Measurements from ENCODE around the gene PPP3CA.
"Not testable (repeated sequence)": the region's sequence is repeated elsewhere in the genome, so short reads cannot be mapped to it uniquely, and the experiment has no call there.

PPP3CA gene

DNA sequence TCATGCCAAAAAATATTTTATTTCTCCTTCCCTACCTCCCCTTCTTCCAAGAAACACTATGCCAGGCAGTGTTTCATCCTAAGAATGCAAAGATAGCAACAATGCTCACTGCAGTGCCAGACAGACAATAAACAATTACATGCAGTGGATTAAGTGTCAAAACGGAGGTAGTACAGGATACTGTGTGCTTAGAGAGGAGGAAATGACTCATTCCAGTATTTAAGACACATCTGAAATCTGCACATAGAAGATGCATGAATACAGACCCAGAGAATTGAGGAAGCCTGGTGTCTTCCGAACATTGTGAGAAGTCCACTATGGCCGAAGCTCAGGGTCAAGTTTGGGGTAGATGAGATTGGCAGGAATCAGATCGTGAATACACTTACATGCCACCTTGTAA, 326.4 kb downstream of the PPP3CA start:
- peaks cover 36% of the 10 kb centered on the region for H3K4me1 Mint-ChIP-seq
- H3K27me3 Mint-ChIP-seq = no peaks in the 10 kb centered on the region
- H3K27ac Mint-ChIP-seq = peak overlapping the region; percentile 73
- H3K4me3 Mint-ChIP-seq = peak overlapping the region; percentile 6
- H3K9me3 Mint-ChIP-seq = no peaks in the 10 kb centered on the region
- H3K36me3 Mint-ChIP-seq = no peaks in the 10 kb centered on the region

DNA sequence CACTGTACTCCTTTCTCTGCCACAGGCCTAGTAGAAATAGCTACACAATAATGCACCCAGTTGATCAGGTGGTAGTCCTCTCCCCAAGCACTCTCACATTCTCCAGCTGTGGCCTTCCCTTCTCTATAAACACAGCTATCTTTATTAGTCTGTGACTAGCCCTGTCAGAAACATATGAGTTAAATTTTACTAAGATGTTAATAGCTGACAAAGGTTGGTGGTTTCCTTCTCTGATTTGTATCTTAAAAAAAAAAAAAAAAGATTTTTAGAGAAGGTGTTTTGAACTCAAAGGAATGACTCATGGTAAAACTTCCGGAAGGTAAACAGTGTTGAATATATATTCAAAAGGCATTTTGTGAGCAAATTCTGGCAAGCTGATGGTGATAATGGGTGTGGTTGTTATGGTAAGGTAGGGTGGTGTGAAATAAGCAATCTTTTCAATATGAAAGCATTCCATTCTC, 327.4 kb downstream of the PPP3CA start:
- Mint-ChIP-seq H3K36me3 (no peaks in the 10 kb centered on the region), H3K27ac (peak overlapping the region; percentile 86), H3K9me3 (no peaks in the 10 kb centered on the region), H3K27me3 (no peaks in the 10 kb centered on the region), H3K4me3 (peak overlapping the region; percentile 3), H3K4me1 (peaks cover 36% of the 10 kb centered on the region)

DNA sequence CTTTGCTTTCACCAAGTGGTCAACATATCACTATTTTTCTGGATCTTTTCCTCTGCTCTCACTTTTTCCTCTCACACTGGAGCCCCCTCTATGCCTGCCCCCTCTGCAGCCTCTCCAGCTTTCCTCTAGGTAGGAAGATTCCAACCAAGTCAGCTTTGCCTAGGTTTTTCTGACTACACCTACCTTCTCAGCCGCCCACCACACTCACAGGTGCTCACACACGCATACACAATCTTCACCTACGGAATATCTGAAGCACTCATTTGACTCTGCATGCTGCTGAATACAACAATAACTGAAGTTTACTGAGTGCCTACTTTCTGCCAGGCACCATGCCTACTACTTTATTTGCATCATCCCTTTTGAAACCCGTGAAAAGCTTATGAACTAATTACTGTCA, 328.0 kb downstream of the PPP3CA start:
- Mint-ChIP-seq H3K27me3 (no peaks in the 10 kb centered on the region), H3K4me3 (peak overlapping the region; percentile 9), H3K9me3 (no peaks in the 10 kb centered on the region), H3K27ac (peak overlapping the region; percentile 26), H3K36me3 (no peaks in the 10 kb centered on the region), H3K4me1 (peaks cover 36% of the 10 kb centered on the region)

GRCh38 chr4:101018836-101019235, 328.5 kb downstream of the PPP3CA start:
- Mint-ChIP-seq H3K36me3 (no peaks in the 10 kb centered on the region), H3K4me3 (no peak overlapping the region), H3K4me1 (peaks cover 36% of the 10 kb centered on the region), H3K27ac (no peak overlapping the region), H3K27me3 (no peaks in the 10 kb centered on the region), H3K9me3 (no peaks in the 10 kb centered on the region)

GRCh38 chr4:101014417-101014816, 332.9 kb downstream of the PPP3CA start:
- Mint-ChIP-seq H3K27me3 (no peaks in the 10 kb centered on the region), H3K4me3 (no peak overlapping the region), H3K9me3 (no peaks in the 10 kb centered on the region), H3K4me1 (peaks cover 8% of the 10 kb centered on the region), H3K27ac (no peak overlapping the region), H3K36me3 (no peaks in the 10 kb centered on the region)

- H3K36me3 Mint-ChIP-seq = no peaks in the 10 kb centered on the region
- no peaks in the 10 kb centered on the region for H3K27me3 Mint-ChIP-seq
Measured at GRCh38 chr4:101010987-101011386, 336.3 kb downstream of the PPP3CA start.

GRCh38 chr4:101009471-101009870, 337.9 kb downstream of the PPP3CA start:
- H3K9me3 Mint-ChIP-seq = peaks cover 6% of the 10 kb centered on the region
- no peaks in the 10 kb centered on the region for H3K27me3 Mint-ChIP-seq
- H3K27ac Mint-ChIP-seq = no peak overlapping the region
- no peak overlapping the region for H3K4me3 Mint-ChIP-seq
- no peaks in the 10 kb centered on the region for H3K36me3 Mint-ChIP-seq
- no peaks in the 10 kb centered on the region for H3K4me1 Mint-ChIP-seq

More at GRCh38 chr4:101010987-101011386, 336.3 kb downstream of the PPP3CA start:
- Mint-ChIP-seq H3K27ac (no peak overlapping the region), H3K9me3 (no peaks in the 10 kb centered on the region), H3K4me3 (no peak overlapping the region), H3K4me1 (no peaks in the 10 kb centered on the region)

DNA sequence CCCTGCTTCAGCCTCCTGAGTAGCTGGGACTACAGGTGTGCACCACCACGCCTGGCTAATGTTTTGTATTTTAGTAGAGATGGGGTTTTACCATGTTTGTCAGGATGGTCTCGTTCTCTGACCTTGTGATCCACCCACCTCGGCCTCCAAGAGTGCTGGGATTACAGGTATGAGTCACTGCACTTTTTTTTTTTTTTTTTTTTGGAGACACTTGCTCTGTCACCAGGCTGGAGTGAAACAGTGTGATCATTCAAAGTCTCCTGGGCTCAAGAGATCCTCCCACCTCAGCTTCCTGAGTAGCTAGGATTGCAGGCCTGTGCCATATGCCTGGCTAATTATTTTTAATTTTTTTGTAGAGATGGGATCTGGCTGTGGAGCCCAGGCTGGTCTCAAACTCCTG, 338.8 kb downstream of the PPP3CA start:
- Mint-ChIP-seq H3K9me3 (peaks cover 6% of the 10 kb centered on the region), H3K27ac (no peak overlapping the region), H3K4me3 (no peak overlapping the region)

DNA sequence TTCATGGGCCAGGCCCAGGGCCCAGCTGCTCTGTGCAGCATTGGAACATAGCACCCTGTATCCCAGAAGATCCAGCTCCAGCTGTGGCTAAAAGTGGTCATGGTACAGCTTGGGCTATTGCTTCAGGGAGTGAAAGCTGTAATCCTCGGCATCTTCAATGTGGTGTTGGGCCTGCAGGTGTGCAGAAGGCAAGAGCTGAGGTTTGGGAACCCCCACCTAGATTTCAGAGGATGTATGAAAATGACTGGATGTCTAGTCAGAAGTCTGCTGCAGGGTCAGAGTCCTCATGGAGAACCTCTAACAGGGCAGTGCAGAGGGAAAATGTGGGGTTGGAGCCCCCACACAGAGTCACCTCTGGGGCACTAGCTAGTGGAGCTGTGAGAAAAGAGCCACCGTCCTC, 341.7 kb downstream of the PPP3CA start:
- H3K27ac Mint-ChIP-seq = no peak overlapping the region
- no peak overlapping the region for H3K4me3 Mint-ChIP-seq
- H3K4me1 Mint-ChIP-seq = peaks cover under 1% of the 10 kb centered on the region
- no peaks in the 10 kb centered on the region for H3K27me3 Mint-ChIP-seq
- no peaks in the 10 kb centered on the region for H3K36me3 Mint-ChIP-seq
- H3K9me3 Mint-ChIP-seq = peaks cover 12% of the 10 kb centered on the region

More for the DNA sequence above, 338.8 kb downstream of the PPP3CA start:
- H3K27me3 Mint-ChIP-seq = no peaks in the 10 kb centered on the region
- no peaks in the 10 kb centered on the region for H3K36me3 Mint-ChIP-seq
- H3K4me1 Mint-ChIP-seq = no peaks in the 10 kb centered on the region

- Mint-ChIP-seq H3K27me3 (no peaks in the 10 kb centered on the region), H3K4me1 (peaks cover 7% of the 10 kb centered on the region), H3K4me3 (no peak overlapping the region), H3K36me3 (no peaks in the 10 kb centered on the region), H3K9me3 (peaks cover 12% of the 10 kb centered on the region), H3K27ac (no peak overlapping the region)
Measured at GRCh38 chr4:101000496-101000895, 346.8 kb downstream of the PPP3CA start.

DNA sequence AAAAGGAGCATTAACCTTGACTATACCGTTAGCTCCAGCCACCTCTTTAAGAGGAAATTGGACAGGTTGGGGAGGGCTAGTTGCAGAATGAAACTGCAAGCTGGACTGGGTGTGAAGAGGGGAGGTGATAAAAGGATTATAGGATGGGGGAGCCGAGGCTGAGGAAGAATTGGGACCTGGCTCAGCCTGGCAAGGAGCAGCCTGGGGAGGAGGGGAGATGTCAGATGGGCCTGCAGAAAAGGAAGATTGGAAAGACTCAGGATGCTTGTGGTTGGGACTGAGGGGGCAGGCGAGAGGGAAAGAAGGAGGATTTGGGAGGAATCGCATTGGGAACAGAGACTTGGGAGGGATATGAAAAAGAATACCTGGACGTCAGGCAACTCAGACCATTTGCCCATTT, 351.7 kb downstream of the PPP3CA start:
- Mint-ChIP-seq H3K9me3 (no peaks in the 10 kb centered on the region), H3K27me3 (no peaks in the 10 kb centered on the region), H3K4me1 (peaks cover 7% of the 10 kb centered on the region), H3K4me3 (no peak overlapping the region), H3K36me3 (no peaks in the 10 kb centered on the region), H3K27ac (no peak overlapping the region)

DNA sequence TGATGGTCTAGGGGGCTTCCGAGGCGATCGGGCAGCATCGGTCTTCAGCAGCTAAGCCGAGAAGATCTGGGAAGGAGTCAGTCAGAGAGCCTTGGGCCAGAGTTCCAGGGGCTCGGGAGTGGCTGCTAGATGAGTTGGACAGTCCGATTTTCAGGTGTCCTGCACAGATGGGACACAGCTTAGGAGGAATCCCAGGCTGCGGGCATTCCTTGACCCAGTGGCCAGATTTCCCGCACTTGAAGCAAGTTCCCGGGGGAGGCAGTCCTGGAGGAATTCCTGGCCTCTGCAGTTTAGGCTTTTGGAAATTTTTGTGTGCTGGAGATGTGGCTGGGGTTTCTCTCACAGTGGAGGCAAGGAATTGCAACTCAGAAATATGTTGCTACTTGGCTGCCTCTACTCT, 352.3 kb downstream of the PPP3CA start:
- not testable (repeated sequence) for H3K27ac Mint-ChIP-seq, H3K4me1 Mint-ChIP-seq, H3K27me3 Mint-ChIP-seq, H3K36me3 Mint-ChIP-seq, H3K9me3 Mint-ChIP-seq, H3K4me3 Mint-ChIP-seq

DNA sequence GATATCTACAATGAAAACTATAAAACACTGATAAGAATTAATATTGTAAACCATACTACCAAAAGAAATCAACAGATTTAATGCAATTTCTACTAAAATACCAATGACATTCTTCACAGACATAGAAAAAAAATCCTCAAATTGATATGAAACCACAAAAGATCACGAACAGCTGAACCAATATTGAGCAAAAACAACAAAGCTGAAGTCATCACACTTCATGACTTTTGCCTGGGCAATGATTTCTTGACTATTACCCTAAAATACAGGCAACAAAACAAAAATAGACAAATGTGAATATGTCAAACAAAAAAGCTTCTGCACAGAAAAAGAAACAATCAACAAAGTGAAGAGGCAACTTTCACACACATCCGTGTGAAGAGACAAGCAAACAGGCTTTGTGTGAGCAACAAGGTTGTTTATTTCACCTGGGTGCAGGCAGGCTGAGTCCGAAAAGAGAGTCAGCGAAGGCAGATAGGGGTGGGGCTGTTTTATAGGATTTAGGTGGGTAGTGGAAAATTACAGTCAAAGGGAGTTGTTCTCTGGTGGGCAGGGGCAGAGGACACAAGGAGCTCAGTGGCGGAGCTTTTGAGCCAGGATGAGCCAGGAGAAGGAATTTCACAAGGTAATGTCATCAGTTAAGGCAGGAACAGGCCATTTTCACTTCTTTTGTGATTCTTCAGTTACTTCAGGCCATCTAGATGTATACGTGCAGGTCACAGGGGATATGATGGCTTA, 355.8 kb downstream of the PPP3CA start:
- H3K27ac Mint-ChIP-seq, H3K4me3 Mint-ChIP-seq, H3K9me3 Mint-ChIP-seq: not testable (repeated sequence)

GRCh38 chr4:100989401-100989800, 357.9 kb downstream of the PPP3CA start:
- H3K36me3 Mint-ChIP-seq = no peaks in the 10 kb centered on the region
- H3K4me3 Mint-ChIP-seq = no peak overlapping the region
- H3K27ac Mint-ChIP-seq = no peak overlapping the region
- H3K27me3 Mint-ChIP-seq = peaks cover 5% of the 10 kb centered on the region
- no peaks in the 10 kb centered on the region for H3K9me3 Mint-ChIP-seq
- no peaks in the 10 kb centered on the region for H3K4me1 Mint-ChIP-seq

More for the DNA sequence above, 355.8 kb downstream of the PPP3CA start:
- H3K4me1 Mint-ChIP-seq, H3K36me3 Mint-ChIP-seq, H3K27me3 Mint-ChIP-seq: not testable (repeated sequence)

DNA sequence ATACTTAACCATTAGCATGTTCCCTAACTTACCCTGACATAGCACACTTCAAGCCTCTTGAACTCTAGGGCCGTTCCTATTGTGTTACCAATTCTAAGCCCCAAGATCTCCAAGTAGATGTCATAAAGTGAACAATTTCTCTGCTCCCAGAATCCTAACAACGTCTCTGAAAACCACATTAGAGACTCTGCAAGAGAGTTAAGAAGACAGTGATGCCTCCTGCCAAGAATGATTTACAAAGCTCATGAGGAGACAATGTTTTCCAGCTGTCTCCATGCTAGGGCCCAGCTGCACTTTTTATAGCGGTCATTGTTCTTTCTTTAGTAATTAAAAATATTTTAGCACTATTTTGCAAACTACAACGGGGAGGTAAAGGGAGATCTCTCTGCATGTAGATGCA, 358.4 kb downstream of the PPP3CA start:
- Mint-ChIP-seq H3K27me3 (peaks cover 5% of the 10 kb centered on the region), H3K4me1 (no peaks in the 10 kb centered on the region), H3K9me3 (no peaks in the 10 kb centered on the region), H3K4me3 (no peak overlapping the region), H3K36me3 (no peaks in the 10 kb centered on the region), H3K27ac (no peak overlapping the region)

- Mint-ChIP-seq H3K27me3 (peaks cover 7% of the 10 kb centered on the region), H3K36me3 (no peaks in the 10 kb centered on the region), H3K4me3 (no peak overlapping the region), H3K4me1 (no peaks in the 10 kb centered on the region), H3K27ac (no peak overlapping the region), H3K9me3 (no peaks in the 10 kb centered on the region)
Measured at GRCh38 chr4:100986360-100986868, 360.9 kb downstream of the PPP3CA start.

DNA sequence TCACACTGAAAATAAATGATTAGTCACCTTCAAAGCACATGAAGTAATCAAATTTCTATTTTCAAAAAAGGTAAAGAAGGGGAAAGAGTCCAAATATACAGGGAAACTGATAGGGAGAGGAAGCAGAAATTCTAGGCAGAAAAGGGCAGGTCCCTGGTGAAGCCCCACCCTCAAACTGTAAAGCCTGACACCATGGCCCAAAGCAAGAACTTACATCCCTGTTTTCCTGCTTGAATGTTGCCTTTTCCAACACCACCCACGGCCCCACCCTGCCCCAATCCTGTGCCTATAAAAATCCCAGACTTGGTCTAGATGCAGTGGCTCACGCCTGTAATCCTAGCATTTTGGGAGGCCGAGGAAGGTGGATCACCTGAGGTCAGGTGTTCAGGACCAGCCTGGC, 361.8 kb downstream of the PPP3CA start:
- Mint-ChIP-seq H3K36me3 (no peaks in the 10 kb centered on the region), H3K27ac (no peak overlapping the region), H3K4me1 (no peaks in the 10 kb centered on the region), H3K4me3 (no peak overlapping the region), H3K27me3 (peaks cover 6% of the 10 kb centered on the region), H3K9me3 (no peaks in the 10 kb centered on the region)
